GM23248 (cell line): ENCODE data around the gene IPO4. TPM values are rescaled to one million over a fixed set of nuclear protein-coding genes. Genes with fewer than 3 reads are reported as not detected.

ENCODE experiments used
- DNase-seq: peaks from one replicate; pipeline ENCODE4 v3.0.0-alpha.2; 2015
- H2AFZ ChIP-seq: fragments of 200-600 bp; sonication (generic); 2 replicates; pipeline ENCODE4 v1.6.1; 2016; ENCODE audit warnings: antibody characterized with exemption
- H3F3A ChIP-seq: fragments of 200-600 bp; sonication (generic); 2 replicates; pipeline ENCODE4 v1.6.1; 2016; ENCODE audit warnings: mild to moderate bottlenecking, antibody characterized with exemption, mixed run types; ENCODE audit not compliant: insufficient read depth
- H3K27ac ChIP-seq: fragments of 200-600 bp; sonication (generic); 2 replicates; pipeline ENCODE4 v1.5.1; 2016; ENCODE audit warnings: mild to moderate bottlenecking
- H3K27me3 ChIP-seq: fragments of 200-600 bp; sonication (generic); replicated peaks from 2 replicates; pipeline ENCODE4 v1.6.1; 2016; ENCODE audit warnings: mild to moderate bottlenecking; ENCODE audit not compliant: insufficient read depth
- H3K36me3 ChIP-seq: fragments of 200-600 bp; sonication (generic); 2 replicates; pipeline ENCODE4 v1.6.1; 2016; ENCODE audit warnings: low read depth, mild to moderate bottlenecking
- H3K4me1 ChIP-seq: fragments of 200-600 bp; sonication (generic); 2 replicates; pipeline ENCODE4 v1.6.1; 2016; ENCODE audit warnings: mild to moderate bottlenecking; ENCODE audit not compliant: insufficient read depth
- H3K4me2 ChIP-seq: fragments of 200-600 bp; sonication (generic); one replicate; pipeline ENCODE4 v1.6.1; 2016; ENCODE audit warnings: mild to moderate bottlenecking; ENCODE audit not compliant: unreplicated experiment
- H3K4me3 ChIP-seq: fragments of 200-600 bp; sonication (generic); 2 replicates; pipeline ENCODE4 v1.5.1; 2016; ENCODE audit warnings: mild to moderate bottlenecking
- H3K79me2 ChIP-seq: fragments of 200-600 bp; sonication (generic); 2 replicates; pipeline ENCODE4 v1.6.1; 2016; ENCODE audit warnings: mild to moderate bottlenecking; ENCODE audit not compliant: insufficient read depth
- H3K9ac ChIP-seq: fragments of 200-600 bp; sonication (generic); 2 replicates; pipeline ENCODE4 v1.6.1; 2016; ENCODE audit warnings: mild to moderate bottlenecking
- H3K9me2 ChIP-seq: fragments of 200-600 bp; sonication (generic); 2 replicates; pipeline ENCODE4 v1.6.1; 2016; ENCODE audit warnings: mixed run types, mild to moderate bottlenecking, moderate library complexity; ENCODE audit not compliant: insufficient read depth
- H3K9me3 ChIP-seq: fragments of 200-600 bp; sonication (generic); one replicate; pipeline ENCODE4 v1.6.1; 2017; ENCODE audit warnings: low read depth
- H4K20me1 ChIP-seq: fragments of 200-600 bp; sonication (generic); 2 replicates; pipeline ENCODE4 v1.6.0; 2016; ENCODE audit not compliant: insufficient read depth
- EZH2 ChIP-seq: fragments of 200-600 bp; sonication (generic); IDR thresholded peaks from 2 replicates; pipeline ENCODE4 v1.6.1; 2018; ENCODE audit warnings: antibody characterized with exemption, mild to moderate bottlenecking; ENCODE audit not compliant: insufficient read depth, poor library complexity, severe bottlenecking
- EZH2phosphoT487 ChIP-seq: fragments of 200-600 bp; sonication (generic); IDR thresholded peaks from 2 replicates; pipeline ENCODE4 v1.6.1; 2018; ENCODE audit warnings: antibody characterized with exemption, moderate library complexity, mild to moderate bottlenecking, low read depth; ENCODE audit not compliant: insufficient read depth
- WGBS, 2 experiments: methylation state at CpG; one replicate each; pipeline ENCODE4 v1.1.6; 2015 to 2017; ENCODE audit warnings: low lambda C conversion rate in 2 of 2, low coverage in 1 of 2; ENCODE audit errors: missing lambda C conversion rate in 2 of 2; 5-methylcytosine and 5-hydroxymethylcytosine counted together
- in situ Hi-C: fragments of 300-500 bp; cut with MboI; formaldehyde crosslinking; loops from 2 replicates; pipeline ENCODE4 v1.15.0; 2020
- polyA plus RNA-seq: library from polyadenylated mRNA; unstranded; fragments of >200 nt; fragmentation: Nextera tagmentation; extraction: Ambion mirVana; gene quantifications from 2 replicates; pipeline ENCODE4 v1.2.1, GENCODE V29; 2016
- total RNA-seq: library from RNA; depleted of rRNA; stranded (reverse); fragments of >200 nt; shearing (Covaris generic); gene quantifications from 2 replicates; pipeline ENCODE4 v1.2.3, GENCODE V29; 2014

IPO4 gene
- total and polyA plus RNA-seq, 2 experiments from 2014 or later: 33.6 to 58.3 TPM

- no peaks in the 10 kb centered on the region for H4K20me1 ChIP-seq
- in situ Hi-C loops: no loop called here
- H3K79me2 ChIP-seq: peaks cover 42% of the 10 kb centered on the region
- no peaks in the 10 kb centered on the region for H3K9me2 ChIP-seq
- peaks cover 12% of the 10 kb centered on the region for H3F3A ChIP-seq
- TF ChIP-seq EZH2phosphoT487 (no peak), EZH2 (no peak)
- H2AFZ ChIP-seq: no peak overlapping the region
- no peak overlapping the region for H3K4me3 ChIP-seq
- DNase-seq: no peak
- H3K4me1 ChIP-seq: peaks cover 16% of the 10 kb centered on the region
- H3K9me3 ChIP-seq: no peaks in the 10 kb centered on the region
- H3K36me3 ChIP-seq: peaks cover 25% of the 10 kb centered on the region
- H3K4me2 ChIP-seq: no peak overlapping the region
- no peaks in the 10 kb centered on the region for H3K27me3 ChIP-seq
- H3K27ac ChIP-seq: no peak overlapping the region
- 97 to 98% methylated on average over 9 of the region's 9 CpGs for WGBS, 2 experiments
- H3K9ac ChIP-seq: no peak overlapping the region
Observed at GRCh38 chr14:24150061-24150460, 38.6 kb downstream of the IPO4 start.

GRCh38 chr14:24149302-24149969, 39.2 kb downstream of the IPO4 start:
- H3K4me1 ChIP-seq: peaks cover 18% of the 10 kb centered on the region
- no peak for DNase-seq
- H3K4me2 ChIP-seq: no peak overlapping the region
- no peaks in the 10 kb centered on the region for H3K9me2 ChIP-seq
- H3K27me3 ChIP-seq: no peaks in the 10 kb centered on the region
- peaks cover 19% of the 10 kb centered on the region for H3K36me3 ChIP-seq
- WGBS, 2 experiments: 94 to 100% methylated on average over 3 of the region's 3 CpGs
- H3K79me2 ChIP-seq: peaks cover 48% of the 10 kb centered on the region
- H3K9me3 ChIP-seq: no peaks in the 10 kb centered on the region
- H3F3A ChIP-seq: peaks cover 17% of the 10 kb centered on the region
- H2AFZ ChIP-seq: no peak overlapping the region
- no peak overlapping the region for H3K4me3 ChIP-seq
- TF ChIP-seq EZH2phosphoT487 (no peak), EZH2 (no peak)
- H4K20me1 ChIP-seq: no peaks in the 10 kb centered on the region
- H3K9ac ChIP-seq: 0 out of 2 replicates have a peak overlapping the region, but pooled peaks have one; percentile 80
- in situ Hi-C loops: no loop called here
- H3K27ac ChIP-seq: no peak overlapping the region

GRCh38 chr14:24147761-24148428, 40.7 kb downstream of the IPO4 start:
- Histone ChIP-seq H3K27ac (peak overlapping the region; percentile 10), H3K9ac (peak overlapping the region; percentile 80), H3K4me2 (peak overlapping the region; percentile 85), H3K79me2 (peaks cover 55% of the 10 kb centered on the region), H3K9me2 (no peaks in the 10 kb centered on the region), H2AFZ (peak overlapping the region; percentile 66), H3K27me3 (no peaks in the 10 kb centered on the region), H4K20me1 (no peaks in the 10 kb centered on the region), H3K4me1 (peaks cover 31% of the 10 kb centered on the region), H3K4me3 (peak overlapping the region; percentile 84), H3K9me3 (no peaks in the 10 kb centered on the region), H3K36me3 (peaks cover 14% of the 10 kb centered on the region), H3F3A (peaks cover 31% of the 10 kb centered on the region)
- in situ Hi-C loops: no loop called here
- DNase-seq: peak; percentile 36
- TF ChIP-seq EZH2 (no peak), EZH2phosphoT487 (no peak)
- WGBS, 2 experiments: 5 to 6% methylated on average over 29 of the region's 29 CpGs

- DNase-seq: peak; percentile 99
- Histone ChIP-seq H3K27ac (peak within 1 kb of the TSS; percentile 79), H2AFZ (peak within 1 kb of the TSS; percentile 66), H4K20me1 (no peaks in the 10 kb centered on the region), H3K36me3 (peaks cover 8% of the 10 kb centered on the region; the same call in 1 of the 2 replicates), H3K4me2 (peak within 1 kb of the TSS; percentile 85), H3K79me2 (peaks cover 55% of the 10 kb centered on the region), H3K4me3 (peak within 1 kb of the TSS; percentile 84), H3K9ac (peak within 1 kb of the TSS; percentile 80), H3K4me1 (peaks cover 32% of the 10 kb centered on the region), H3K9me2 (no peaks in the 10 kb centered on the region), H3K9me3 (no peaks in the 10 kb centered on the region), H3F3A (peaks cover 37% of the 10 kb centered on the region), H3K27me3 (no peaks in the 10 kb centered on the region)
- in situ Hi-C loops: no loop called here
- 0 to 2% methylated on average over 34 to 39 of the region's 57 CpGs for WGBS, 2 experiments
- TF ChIP-seq EZH2 (no peak), EZH2phosphoT487 (no peak)
Observed at GRCh38 chr14:24146978-24147760, 41.4 kb downstream of the IPO4 start, which contains the start of gene RNF31. TSS of gene RNF31 (plus strand) at chr14:24147498. CDS start at chr14:24147699, 201 bp downstream.
